Measurements from ENCODE around the gene BICD1.

- TF ChIP-seq JUND (IDR thresholded peaks at IDR 0.05) (no peak), CTCF (IDR thresholded peaks at IDR 0.05; ENCODE audit: low read depth, low read length, missing input control) (no peak), RXRA (IDR thresholded peaks at IDR 0.05) (no peak), RAD21 (IDR thresholded peaks at IDR 0.05) (no peak), HNF4G (IDR thresholded peaks at IDR 0.05) (no peak)
- TF ChIP-seq, protein P1, sequence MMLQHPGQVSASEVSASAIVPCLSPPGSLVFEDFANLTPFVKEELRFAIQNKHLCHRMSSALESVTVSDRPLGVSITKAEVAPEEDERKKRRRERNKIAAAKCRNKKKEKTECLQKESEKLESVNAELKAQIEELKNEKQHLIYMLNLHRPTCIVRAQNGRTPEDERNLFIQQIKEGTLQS (IDR thresholded peaks at IDR 0.05): no peak
Observed at GRCh38 chr12:32063796-32064195, 42.9 kb upstream of the BICD1 start.
